SK-N-MC (cell line): ENCODE measurements around the gene DMRTB1.
A peak's percentile ranks its signal among the peaks of the same experiment; 100 is the strongest.

Experiments used
- DNase-seq: peaks from one replicate; pipeline ENCODE4 v3.0.0-alpha.2; 2011; ENCODE audit warnings: low read depth, low spot score
- H3K27ac ChIP-seq: fragments of 200-600 bp; sonication (generic); 2 replicates; pipeline ENCODE4 v1.5.1; 2016; ENCODE audit warnings: mixed run types
- H3K36me3 ChIP-seq: fragments of 200-600 bp; sonication (generic); 2 replicates; pipeline ENCODE4 v1.6.1; 2017; ENCODE audit warnings: antibody characterized with exemption, low read length, mixed read lengths; ENCODE audit not compliant: insufficient read depth
- H3K4me3 ChIP-seq: fragments of 200-600 bp; sonication (generic); 2 replicates; pipeline ENCODE4 v1.5.1; 2016
- H3K9ac ChIP-seq: fragments of 200-600 bp; sonication (generic); 2 replicates; pipeline ENCODE4 v1.8.0; 2017; ENCODE audit warnings: mixed run types, mixed read lengths; ENCODE audit not compliant: insufficient read length
- H3K9me3 ChIP-seq: fragments of 200-600 bp; sonication (generic); 2 replicates; pipeline ENCODE4 v1.6.1; 2017; ENCODE audit warnings: low read depth, mild to moderate bottlenecking, antibody characterized with exemption, low read length, moderate library complexity, mixed read lengths
- EZH2 ChIP-seq: fragments of 200-600 bp; sonication (generic); IDR thresholded peaks from one replicate; pipeline ENCODE4 v1.6.1; 2017; ENCODE audit warnings: antibody characterized with exemption
- FOXP2 ChIP-seq: optimal IDR thresholded peaks from 2 replicates; pipeline ENCODE3; 2011; ENCODE audit warnings: mild to moderate bottlenecking, moderate library complexity; ENCODE audit not compliant: insufficient read depth; ENCODE audit errors: extremely low read length, control extremely low read depth
- POLR2AphosphoS5 ChIP-seq: IDR thresholded peaks from 2 replicates; pipeline ENCODE4 v1.6.1; 2012; ENCODE audit warnings: mild to moderate bottlenecking, low read depth, low read length, borderline replicate concordance

DMRTB1 gene

GRCh38 chr1:53486395-53487026 is 27.3 kb downstream of the DMRTB1 start:
- H3K4me3 ChIP-seq = no peak overlapping the region
- TF ChIP-seq POLR2AphosphoS5 (no peak), EZH2 (no peak), FOXP2 (no peak)
- DNase-seq = no peak
- no peak overlapping the region for H3K9ac ChIP-seq
- no peak overlapping the region for H3K27ac ChIP-seq
- no peaks in the 10 kb centered on the region for H3K9me3 ChIP-seq
- H3K36me3 ChIP-seq = no peaks in the 10 kb centered on the region

GRCh38 chr1:53490351-53490750 is 31.2 kb downstream of the DMRTB1 start:
- DNase-seq = no peak
- no peak overlapping the region for H3K4me3 ChIP-seq
- H3K27ac ChIP-seq = no peak overlapping the region
- no peaks in the 10 kb centered on the region for H3K36me3 ChIP-seq
- H3K9ac ChIP-seq = no peak overlapping the region
- H3K9me3 ChIP-seq = no peaks in the 10 kb centered on the region
- no peak for TF ChIP-seq FOXP2
- no peak for TF ChIP-seq EZH2
- TF ChIP-seq POLR2AphosphoS5 = no peak

- H3K4me3 ChIP-seq = no peak overlapping the region
- H3K9ac ChIP-seq = no peak overlapping the region
- H3K9me3 ChIP-seq = no peaks in the 10 kb centered on the region
- no peak for DNase-seq
- H3K27ac ChIP-seq = no peak overlapping the region
- H3K36me3 ChIP-seq = no peaks in the 10 kb centered on the region
- TF ChIP-seq FOXP2 (no peak), EZH2 (no peak), POLR2AphosphoS5 (no peak)
Observed at GRCh38 chr1:53495633-53496345, 36.6 kb downstream of the DMRTB1 start.

- H3K9ac ChIP-seq = no peak overlapping the region
- no peak overlapping the region for H3K4me3 ChIP-seq
- H3K9me3 ChIP-seq = no peaks in the 10 kb centered on the region
- H3K36me3 ChIP-seq = no peaks in the 10 kb centered on the region
- no peak overlapping the region for H3K27ac ChIP-seq
- TF ChIP-seq POLR2AphosphoS5 (no peak), FOXP2 (no peak), EZH2 (no peak)
- DNase-seq = no peak
Observed at GRCh38 chr1:53498555-53499131, 39.4 kb downstream of the DMRTB1 start.

DNA sequence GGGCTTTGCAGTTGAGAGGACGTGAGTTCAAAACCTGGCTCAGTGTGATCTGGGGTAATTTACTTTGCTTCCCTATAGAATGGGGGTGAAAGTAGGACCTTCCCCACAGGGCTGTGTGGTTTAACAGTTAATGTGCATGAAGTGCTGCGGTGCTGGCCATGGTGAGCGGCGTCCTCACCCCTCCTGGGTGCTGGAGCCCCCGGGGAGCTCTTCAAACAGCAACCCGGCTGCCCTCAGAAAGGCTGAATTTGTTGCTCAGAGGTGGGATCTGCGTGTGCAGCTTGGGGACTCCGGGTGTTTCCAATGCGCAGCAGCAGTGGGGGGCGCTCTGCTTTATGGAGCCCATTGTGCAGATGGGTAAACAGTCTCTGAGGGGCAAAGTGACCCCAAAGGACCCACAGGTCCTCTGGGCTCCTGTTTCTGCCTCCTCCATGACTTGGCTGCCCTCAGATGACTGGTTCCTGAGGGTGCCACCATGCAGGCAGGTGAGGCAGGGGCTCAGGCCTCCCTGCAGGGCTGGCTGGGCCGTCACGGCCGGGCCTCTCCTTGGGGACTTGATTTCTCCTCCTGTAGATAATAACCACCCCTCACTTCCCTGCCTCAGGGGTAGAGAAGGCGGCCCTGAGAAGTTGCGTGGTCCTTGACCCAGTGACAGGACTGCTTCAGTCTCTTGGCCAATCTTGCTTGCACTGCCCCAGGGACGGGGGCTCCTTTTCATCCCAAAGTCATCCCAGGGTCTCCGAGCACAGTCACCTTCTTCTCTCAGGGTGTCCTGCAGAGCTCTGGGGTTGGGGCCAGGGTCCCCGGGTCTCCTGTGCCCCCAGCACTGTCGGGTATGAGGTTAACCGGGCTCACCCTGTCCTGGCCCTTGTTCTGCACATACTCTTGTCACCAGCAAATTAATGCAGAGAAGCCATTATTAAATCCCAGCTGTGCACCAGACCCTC is 40.3 kb downstream of the DMRTB1 start:
- TF ChIP-seq FOXP2 = no peak
- TF ChIP-seq EZH2 = no peak
- no peak for TF ChIP-seq POLR2AphosphoS5
- H3K9ac ChIP-seq = no peak overlapping the region
- DNase-seq = no peak

DNA sequence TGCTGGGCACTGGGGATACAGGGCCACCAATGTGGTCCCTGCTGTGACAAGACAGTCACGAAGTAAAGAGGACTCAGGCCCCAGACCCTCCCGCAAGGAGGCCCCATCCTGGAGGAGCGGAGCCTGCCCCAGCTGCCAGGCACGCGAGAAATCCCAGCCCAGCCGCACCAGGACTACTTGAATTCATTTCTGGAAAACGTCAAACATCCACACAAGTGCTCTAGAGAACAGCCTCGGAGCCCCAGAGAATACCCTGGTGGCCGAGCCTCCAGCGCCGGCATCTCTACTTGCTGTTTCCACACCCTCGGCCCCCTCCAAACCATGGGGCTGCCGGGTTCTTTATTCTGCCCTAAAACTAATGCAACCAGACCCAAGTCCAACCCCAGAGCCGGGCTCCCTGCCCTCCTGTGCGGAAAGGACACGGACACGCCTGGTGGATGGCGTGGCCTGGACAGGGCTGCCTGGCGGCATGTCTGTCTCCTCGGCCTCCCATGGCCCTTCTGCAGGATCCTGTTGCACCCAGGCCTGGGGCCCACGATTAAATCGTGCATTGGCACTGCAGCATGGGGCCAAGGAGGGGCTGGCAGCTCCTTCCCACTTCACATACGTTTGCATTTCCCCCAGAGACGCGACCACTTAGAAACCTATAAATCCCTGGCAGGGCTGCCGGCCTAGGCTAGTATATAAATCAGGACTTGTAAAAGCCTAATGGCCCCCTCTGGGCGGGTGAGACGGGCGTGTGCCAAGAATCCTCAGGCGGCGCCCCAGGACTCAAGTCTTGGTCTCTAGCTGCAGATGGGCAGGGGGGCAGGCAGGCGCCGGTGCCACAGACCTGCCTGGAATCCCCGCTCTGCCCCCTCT is 41.2 kb downstream of the DMRTB1 start:
- peak; percentile 14 for DNase-seq
- TF ChIP-seq POLR2AphosphoS5 (no peak; the same call in 1 of the 2 replicates), FOXP2 (no peak), EZH2 (no peak)
- Histone ChIP-seq H3K4me3 (peak overlapping the region; percentile 58), H3K9me3 (no peaks in the 10 kb centered on the region), H3K36me3 (no peaks in the 10 kb centered on the region), H3K9ac (no peak overlapping the region), H3K27ac (peak overlapping the region; percentile 60)

More for the DNA sequence above, 40.3 kb downstream of the DMRTB1 start:
- Histone ChIP-seq H3K36me3 (no peaks in the 10 kb centered on the region), H3K9me3 (no peaks in the 10 kb centered on the region), H3K4me3 (peak overlapping the region; percentile 58), H3K27ac (peak overlapping the region; percentile 60; the same call in 1 of the 2 replicates)
